HG03565 (cell line): ENCODE data around the gene TMEM253.
A peak's percentile ranks its signal among the peaks of the same experiment; 100 is the strongest.

Experiments
- ATAC-seq: cut with Tn5 transposase; IDR thresholded peaks from one replicate; pipeline ENCODE4 v1.9.1; 2021; ENCODE audit warnings: mild to moderate bottlenecking, moderate library complexity; ENCODE audit not compliant: unreplicated experiment

The TMEM253 gene

DNA sequence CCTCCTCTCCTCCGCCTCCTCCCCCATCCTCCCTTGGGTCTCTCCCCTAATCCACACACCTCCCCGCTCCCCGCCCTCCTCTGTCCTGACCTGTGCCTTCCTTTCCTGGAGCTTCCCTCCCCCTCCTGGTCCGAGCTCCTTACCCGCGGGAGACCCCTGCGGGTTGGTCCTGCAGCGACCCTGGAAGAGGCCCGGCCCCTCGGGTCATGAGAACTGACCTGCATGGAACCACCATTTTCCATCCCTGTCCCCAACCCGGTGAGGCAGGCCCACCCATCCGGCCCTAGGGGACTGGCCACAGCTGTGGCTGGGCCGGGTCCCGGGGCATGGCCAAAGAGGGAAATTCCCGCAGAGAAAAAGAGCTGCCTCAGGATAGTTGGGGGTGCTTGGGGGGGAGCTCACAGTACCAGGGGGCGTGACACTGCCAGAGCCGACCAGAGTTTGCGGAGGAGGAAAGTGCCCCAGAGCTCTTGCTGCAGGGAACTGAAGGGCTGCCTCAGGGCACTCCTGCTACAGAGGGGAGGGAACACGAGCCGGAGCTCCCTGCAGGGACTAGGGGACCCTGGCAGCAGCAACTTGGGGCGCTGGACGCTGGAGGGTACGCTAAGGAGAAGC lies 30.1 kb upstream of the TMEM253 start:
- ATAC-seq, result no peak

DNA sequence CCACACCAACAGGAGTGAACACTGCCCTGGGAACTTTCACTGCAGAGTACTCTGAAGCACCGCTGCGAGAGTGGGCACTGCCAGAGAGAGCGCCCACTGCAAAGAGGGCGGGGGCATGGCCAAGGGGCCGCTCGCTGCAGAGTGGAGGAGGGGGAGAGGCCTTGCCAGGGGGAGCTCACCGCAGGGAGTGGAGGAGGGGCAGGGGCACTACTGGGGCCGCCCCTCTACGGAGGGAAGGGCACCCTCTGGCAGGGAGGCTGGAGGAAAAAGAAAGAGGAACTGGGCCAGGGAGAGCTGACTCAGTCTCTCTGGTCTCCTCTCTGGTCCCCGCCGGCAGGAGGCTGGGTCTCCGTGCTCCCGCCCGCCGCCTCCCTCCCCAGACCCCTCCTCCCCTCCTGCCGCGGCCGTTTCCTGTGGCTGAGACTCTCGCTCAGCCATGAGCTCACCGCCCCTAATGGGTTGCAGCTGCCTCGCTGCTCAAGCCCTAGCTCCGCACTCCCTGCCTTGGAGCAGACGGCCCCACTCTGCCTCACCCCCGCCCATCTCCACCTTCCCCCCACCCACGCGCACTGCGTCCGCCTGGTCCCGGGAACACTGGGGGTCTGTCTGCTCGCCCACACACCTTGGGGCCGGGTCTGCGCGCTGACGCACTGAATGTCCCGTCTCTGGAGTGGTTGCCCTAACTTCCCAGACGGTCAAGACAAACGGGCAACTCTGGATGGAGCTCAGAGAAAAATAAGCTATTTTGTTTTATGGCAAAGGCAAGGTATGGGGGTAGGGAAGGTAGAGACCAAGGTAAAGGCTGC lies 29.4 kb upstream of the TMEM253 start:
- peak; percentile 49 for ATAC-seq

DNA sequence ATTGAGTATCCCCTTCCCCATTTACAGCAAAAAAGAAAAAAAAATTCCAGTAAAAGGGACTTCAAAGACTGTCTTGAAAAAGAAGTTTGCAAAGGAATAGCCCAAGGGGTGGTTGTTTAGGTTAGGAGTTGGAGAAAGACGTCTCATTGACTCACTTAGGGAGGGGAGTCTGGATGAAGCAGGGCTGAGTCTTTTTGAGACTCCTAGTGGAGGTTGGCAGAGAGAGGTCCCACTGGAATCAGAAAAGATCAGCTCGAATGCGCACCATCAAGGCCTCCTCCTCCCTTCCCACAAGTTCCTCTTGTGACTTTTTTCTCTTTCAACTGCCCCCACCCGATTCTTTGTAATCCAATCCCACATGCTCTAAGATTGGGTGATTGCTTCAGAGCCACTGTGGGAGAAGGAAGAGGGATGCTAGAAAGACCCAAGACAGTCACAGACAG lies 28.8 kb upstream of the TMEM253 start:
- ATAC-seq, result no peak

GRCh38 chr14:21072781-21073339 lies 28.0 kb upstream of the TMEM253 start:
- ATAC-seq, result no peak

- no peak for ATAC-seq
These were observed 26.9 kb upstream of the TMEM253 start for GRCh38 chr14:21073921-21074320.

DNA sequence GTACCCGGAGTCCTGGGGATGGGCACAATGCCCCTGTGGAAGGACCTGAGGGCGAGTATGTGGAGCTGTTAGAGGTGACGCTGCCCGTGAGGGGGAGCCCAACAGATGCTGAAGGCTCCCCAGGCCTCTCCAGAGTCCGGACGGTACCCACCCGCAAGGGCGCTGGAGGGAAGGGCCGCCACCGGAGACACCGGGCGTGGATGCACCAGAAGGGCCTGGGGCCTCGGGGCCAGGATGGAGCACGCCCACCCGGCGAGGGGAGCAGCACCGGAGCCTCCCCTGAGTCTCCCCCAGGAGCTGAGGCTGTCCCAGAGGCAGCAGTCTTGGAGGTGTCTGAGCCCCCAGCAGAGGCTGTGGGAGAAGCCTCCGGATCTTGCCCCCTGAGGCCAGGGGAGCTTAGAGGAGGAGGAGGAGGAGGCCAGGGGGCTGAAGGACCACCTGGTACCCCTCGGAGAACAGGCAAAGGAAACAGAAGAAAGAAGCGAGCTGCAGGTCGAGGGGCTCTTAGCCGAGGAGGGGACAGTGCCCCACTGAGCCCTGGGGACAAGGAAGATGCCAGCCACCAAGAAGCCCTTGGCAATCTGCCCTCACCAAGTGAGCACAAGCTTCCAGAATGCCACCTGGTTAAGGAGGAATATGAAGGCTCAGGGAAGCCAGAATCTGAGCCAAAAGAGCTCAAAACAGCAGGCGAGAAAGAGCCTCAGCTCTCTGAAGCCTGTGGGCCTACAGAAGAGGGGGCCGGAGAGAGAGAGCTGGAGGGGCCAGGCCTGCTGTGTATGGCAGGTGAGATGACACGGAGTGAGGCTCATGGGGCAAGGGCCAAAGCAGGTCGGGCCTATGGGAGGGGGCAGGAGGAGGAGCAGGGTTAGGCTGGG lies 26.2 kb upstream of the TMEM253 start:
- ATAC-seq, result no peak

GRCh38 chr14:21075719-21076437 lies 25.0 kb upstream of the TMEM253 start:
- ATAC-seq, result no peak

GRCh38 chr14:21077672-21078071 lies 23.2 kb upstream of the TMEM253 start:
- no peak for ATAC-seq

GRCh38 chr14:21078287-21078686 lies 22.6 kb upstream of the TMEM253 start:
- no peak for ATAC-seq

GRCh38 chr14:21078726-21079125 lies 22.1 kb upstream of the TMEM253 start:
- ATAC-seq, result no peak

GRCh38 chr14:21081521-21082142 lies 19.2 kb upstream of the TMEM253 start:
- no peak for ATAC-seq

- no peak for ATAC-seq
These were observed 17.1 kb upstream of the TMEM253 start for GRCh38 chr14:21083565-21084325.

GRCh38 chr14:21084396-21084795 lies 16.5 kb upstream of the TMEM253 start:
- no peak for ATAC-seq

DNA sequence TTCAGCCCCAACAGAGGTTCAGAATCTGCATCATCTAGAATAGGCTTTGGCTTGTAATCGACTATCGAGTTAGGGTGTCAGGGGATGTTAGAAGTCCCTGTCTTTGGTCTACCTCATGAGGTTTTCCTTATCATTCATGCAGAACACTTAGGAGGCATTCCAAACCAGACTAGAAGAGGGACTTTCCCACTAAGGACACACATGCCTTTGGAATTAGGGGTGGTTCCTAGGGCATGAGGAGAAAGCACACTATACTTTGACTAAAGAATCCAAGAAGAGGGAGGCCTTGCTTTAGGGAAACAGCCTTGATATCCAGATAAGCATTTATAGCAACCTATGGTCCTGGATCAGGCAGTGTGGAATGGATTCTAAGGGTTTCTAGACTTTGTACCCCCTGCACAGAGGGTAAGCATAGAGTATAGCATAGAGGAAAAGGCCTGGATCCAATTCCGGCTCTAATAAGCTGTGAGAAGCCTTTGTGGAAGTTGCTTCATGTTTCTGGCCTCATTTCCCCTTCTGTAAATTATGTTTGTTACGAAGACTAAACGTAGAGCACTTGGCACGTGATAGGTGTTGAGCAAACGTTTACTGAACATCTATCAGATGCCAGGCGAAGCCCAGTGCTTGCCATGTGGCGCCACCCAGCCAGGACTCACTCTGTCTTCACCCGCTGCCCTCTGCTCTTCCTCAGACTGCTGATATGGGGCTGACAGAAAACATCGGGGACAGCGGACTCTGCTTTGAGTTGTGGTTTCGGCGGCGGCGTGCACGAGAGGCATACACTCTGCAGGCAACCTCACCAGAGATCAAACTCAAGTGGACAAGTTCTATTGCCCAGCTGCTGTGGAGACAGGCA lies 15.6 kb upstream of the TMEM253 start:
- no peak for ATAC-seq

DNA sequence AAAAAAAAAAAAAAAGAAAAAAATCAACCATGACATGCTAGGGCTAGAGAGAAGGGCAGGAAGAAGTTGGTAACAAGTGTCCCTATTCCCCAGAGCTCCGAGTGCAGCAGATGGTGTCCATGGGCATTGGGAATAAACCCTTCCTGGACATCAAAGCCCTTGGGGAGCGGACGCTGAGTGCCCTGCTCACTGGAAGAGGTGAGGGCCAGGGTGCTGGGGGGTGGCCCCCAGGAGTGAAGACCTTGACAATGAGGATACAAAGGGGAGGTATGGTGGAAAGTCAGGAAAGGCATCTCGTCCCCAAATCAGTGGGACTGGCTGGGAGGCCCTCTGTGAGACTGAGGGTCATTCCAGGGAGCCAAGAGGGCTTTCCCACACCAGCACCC lies 14.0 kb upstream of the TMEM253 start:
- ATAC-seq, result no peak

DNA sequence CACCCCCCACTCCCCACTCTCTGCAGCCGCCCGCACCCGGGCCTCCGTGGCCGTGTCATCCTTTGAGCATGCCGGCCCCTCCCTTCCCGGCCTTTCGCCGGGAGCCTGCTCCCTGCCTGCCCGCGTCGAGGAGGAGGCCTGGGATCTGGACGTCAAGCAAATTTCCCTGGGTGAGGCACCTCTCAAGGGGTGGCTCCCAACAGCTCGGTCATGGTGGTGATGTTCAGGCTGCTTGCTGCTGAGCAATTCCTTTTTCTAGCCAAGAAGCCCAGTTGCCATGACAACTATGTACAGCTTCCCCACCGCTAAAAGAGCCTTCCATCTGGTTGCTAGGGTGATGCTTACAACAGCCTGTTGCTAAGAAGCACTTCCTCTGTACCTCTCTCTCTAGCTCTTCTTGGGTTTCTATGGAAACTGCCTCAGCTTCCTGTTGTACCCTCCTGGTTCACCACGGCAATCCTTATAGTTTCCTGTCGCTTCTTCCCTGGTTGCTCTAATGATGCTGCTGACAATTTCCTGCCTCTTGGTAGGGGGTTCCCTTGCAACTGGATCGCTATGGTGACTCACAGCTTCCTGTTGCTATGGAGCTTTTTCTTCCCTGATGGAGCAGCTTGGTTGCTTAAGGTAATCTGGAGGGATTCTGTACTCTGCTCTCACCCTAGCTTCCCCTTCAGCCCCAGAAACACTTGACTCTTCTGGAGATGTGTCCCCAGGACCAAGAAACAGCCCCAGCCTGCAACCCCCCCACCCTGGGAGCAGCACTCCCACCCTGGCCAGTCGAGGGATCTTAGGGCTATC lies 13.4 kb upstream of the TMEM253 start:
- ATAC-seq, result peak; percentile 57

- ATAC-seq, result no peak
These were observed 12.2 kb upstream of the TMEM253 start for GRCh38 chr14:21088687-21089086.

DNA sequence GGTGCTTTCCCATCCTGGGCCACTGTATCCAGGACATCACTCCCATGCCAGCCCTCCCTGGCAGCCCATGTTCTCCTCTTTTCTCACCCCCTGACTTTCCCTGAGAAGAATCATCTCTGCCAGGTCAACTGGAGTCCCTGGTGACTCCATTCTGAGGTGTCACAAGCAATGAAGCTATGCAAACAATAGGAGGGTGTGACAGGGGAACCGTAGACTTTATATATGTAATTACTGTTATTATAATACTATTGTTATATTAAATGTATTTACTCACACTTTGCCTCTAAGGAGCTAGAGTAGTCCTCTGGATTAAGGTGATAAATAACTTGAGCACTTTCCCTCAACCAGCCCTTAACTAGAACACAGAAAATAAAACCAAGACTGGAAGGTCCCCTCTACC lies 11.6 kb upstream of the TMEM253 start:
- ATAC-seq, result no peak
